ENCODE data around the gene FRMD4B. TPM values are rescaled to one million over a fixed set of nuclear protein-coding genes. Genes with fewer than 3 reads are reported as not detected.

FRMD4B gene
- total RNA-seq, 1 donor from 2014 or later: not detected

DNA sequence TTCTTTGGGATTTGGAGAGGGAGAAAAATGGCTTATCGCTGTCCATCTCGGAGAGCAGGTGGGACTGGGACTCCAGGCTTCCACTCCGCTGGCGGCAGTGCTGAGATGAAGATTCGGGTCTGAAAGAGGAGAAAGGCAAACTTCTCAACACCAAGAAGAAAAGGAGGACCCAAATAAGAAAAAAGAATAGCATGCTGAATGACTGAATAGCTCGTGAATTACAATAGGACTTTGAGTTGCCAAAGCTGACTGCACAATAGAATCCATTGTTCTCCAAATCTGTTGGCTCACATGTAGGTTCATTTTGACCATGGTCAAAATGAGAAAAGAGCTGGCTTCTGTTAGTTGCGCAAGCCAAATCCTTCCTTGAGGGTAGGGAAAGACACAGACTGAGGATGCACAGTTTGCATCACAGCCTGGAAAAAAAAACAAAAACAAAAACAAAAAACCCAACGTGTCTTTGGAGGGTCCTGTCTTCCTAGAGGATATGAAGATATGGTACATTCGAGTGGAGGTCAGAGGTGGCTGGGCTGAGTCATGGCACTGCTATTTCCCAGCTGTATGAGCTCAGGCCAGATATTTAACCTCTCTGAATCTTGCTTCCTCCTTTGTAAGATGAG is 204.2 kb downstream of the FRMD4B start:
- TF ChIP-seq, protein P1, sequence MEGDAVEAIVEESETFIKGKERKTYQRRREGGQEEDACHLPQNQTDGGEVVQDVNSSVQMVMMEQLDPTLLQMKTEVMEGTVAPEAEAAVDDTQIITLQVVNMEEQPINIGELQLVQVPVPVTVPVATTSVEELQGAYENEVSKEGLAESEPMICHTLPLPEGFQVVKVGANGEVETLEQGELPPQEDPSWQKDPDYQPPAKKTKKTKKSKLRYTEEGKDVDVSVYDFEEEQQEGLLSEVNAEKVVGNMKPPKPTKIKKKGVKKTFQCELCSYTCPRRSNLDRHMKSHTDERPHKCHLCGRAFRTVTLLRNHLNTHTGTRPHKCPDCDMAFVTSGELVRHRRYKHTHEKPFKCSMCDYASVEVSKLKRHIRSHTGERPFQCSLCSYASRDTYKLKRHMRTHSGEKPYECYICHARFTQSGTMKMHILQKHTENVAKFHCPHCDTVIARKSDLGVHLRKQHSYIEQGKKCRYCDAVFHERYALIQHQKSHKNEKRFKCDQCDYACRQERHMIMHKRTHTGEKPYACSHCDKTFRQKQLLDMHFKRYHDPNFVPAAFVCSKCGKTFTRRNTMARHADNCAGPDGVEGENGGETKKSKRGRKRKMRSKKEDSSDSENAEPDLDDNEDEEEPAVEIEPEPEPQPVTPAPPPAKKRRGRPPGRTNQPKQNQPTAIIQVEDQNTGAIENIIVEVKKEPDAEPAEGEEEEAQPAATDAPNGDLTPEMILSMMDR (IDR thresholded peaks at IDR 0.05): no peak
- DNase-seq: no peak
- no peak overlapping the region for H3K4me3 Mint-ChIP-seq
- ATAC-seq (ENCODE audit: low read depth): no peak
- H3K9me3 Mint-ChIP-seq: no peaks in the 10 kb centered on the region
- ChIA-PET CTCF (no interaction called here), POLR2A (no interaction called here)
- intact Hi-C loops (cut with micrococcal nuclease): no loop called here
- H3K4me1 Mint-ChIP-seq: no peaks in the 10 kb centered on the region
- no peaks in the 10 kb centered on the region for H3K36me3 Mint-ChIP-seq (ENCODE audit: low read depth)
- no peak overlapping the region for H3K27ac Mint-ChIP-seq
- no peaks in the 10 kb centered on the region for H3K27me3 Mint-ChIP-seq

GRCh38 chr3:69180869-69181591 is 204.9 kb downstream of the FRMD4B start:
- ChIA-PET POLR2A (no interaction called here), CTCF (no interaction called here)
- no peak for DNase-seq
- TF ChIP-seq, protein P1 (IDR thresholded peaks at IDR 0.05): no peak
- Mint-ChIP-seq H3K27me3 (no peaks in the 10 kb centered on the region), H3K4me3 (no peak overlapping the region), H3K36me3 (ENCODE audit: low read depth) (no peaks in the 10 kb centered on the region), H3K4me1 (no peaks in the 10 kb centered on the region), H3K9me3 (no peaks in the 10 kb centered on the region), H3K27ac (no peak overlapping the region)
- intact Hi-C loops (cut with micrococcal nuclease): no loop called here
- ATAC-seq (ENCODE audit: low read depth): no peak

- intact Hi-C loops (cut with micrococcal nuclease): no loop called here
- H3K27me3 Mint-ChIP-seq: no peaks in the 10 kb centered on the region
- POLR2A ChIA-PET: no interaction called here
- TF ChIP-seq, protein P1 (IDR thresholded peaks at IDR 0.05): no peak
- ATAC-seq (ENCODE audit: low read depth) (no peak), DNase-seq (no peak)
- H3K9me3 Mint-ChIP-seq: no peaks in the 10 kb centered on the region
- no peaks in the 10 kb centered on the region for H3K36me3 Mint-ChIP-seq (ENCODE audit: low read depth)
- H3K27ac Mint-ChIP-seq: no peak overlapping the region
- no peaks in the 10 kb centered on the region for H3K4me1 Mint-ChIP-seq
- CTCF ChIA-PET: no interaction called here
- H3K4me3 Mint-ChIP-seq: no peak overlapping the region
Measured at GRCh38 chr3:69179740-69180372, 206.0 kb downstream of the FRMD4B start.

GRCh38 chr3:69178838-69179739 is 206.8 kb downstream of the FRMD4B start:
- Mint-ChIP-seq H3K27me3 (no peaks in the 10 kb centered on the region), H3K4me1 (no peaks in the 10 kb centered on the region), H3K36me3 (ENCODE audit: low read depth) (no peaks in the 10 kb centered on the region), H3K9me3 (no peaks in the 10 kb centered on the region), H3K4me3 (no peak overlapping the region), H3K27ac (no peak overlapping the region)
- intact Hi-C loops (cut with micrococcal nuclease): no loop called here
- no peak for DNase-seq
- TF ChIP-seq, protein P1 (IDR thresholded peaks at IDR 0.05): no peak
- POLR2A ChIA-PET: no interaction called here
- ATAC-seq (ENCODE audit: low read depth): no peak
- CTCF ChIA-PET: no interaction called here

All from activated B cell treated with CpG ODN at 0.5 μM for 24 hours (primary cell).